Natural killer cell treated with Interleukin-12 subunit alpha and Interleukin-12 subunit beta and Interleukin-15 and Interleukin-18, amount 100 ng/mL, for 72 hours (primary cell): ENCODE results near the gene FOSB. TPM values are rescaled to one million over a fixed set of nuclear protein-coding genes. Genes with fewer than 3 reads are reported as not detected.
"Not testable (repeated sequence)": the region's sequence is repeated elsewhere in the genome, so short reads cannot be mapped to it uniquely, and the experiment has no call there.

Source experiments
- ATAC-seq, 2 donors: fragments of 150-1000 bp; cut with Tn5 transposase in 1 of 2; sonication (Bioruptor Pico), chemical (Tn5 transposase) in 1 of 2; 2 replicates each; pipeline ENCODE4 v1.10.0; 2021
- DNase-seq: peaks from one replicate; pipeline ENCODE4 v3.0.0; 2022; ENCODE audit warnings: low spot score
- H3K27ac Mint-ChIP-seq, 2 donors: 1 replicate in 1 of 2; 2 replicates in 1 of 2; pipeline ENCODE4 v1.8.0; 2022; ENCODE audit warnings: mixed read lengths in 2 of 2, mild to moderate bottlenecking in 1 of 2, moderate library complexity in 1 of 2
- H3K27me3 Mint-ChIP-seq, 2 donors: 1 replicate in 1 of 2; 2 replicates in 1 of 2; pipeline ENCODE4 v1.8.0; 2022; ENCODE audit warnings: mixed read lengths in 2 of 2
- H3K36me3 Mint-ChIP-seq: one replicate; pipeline ENCODE4 v1.8.0; 2022; ENCODE audit warnings: mixed read lengths
- H3K4me1 Mint-ChIP-seq, 2 donors: 1 replicate in 1 of 2; 2 replicates in 1 of 2; pipeline ENCODE4 v1.8.0; 2022; ENCODE audit warnings: low read depth in 2 of 2, mixed read lengths in 2 of 2, mild to moderate bottlenecking in 1 of 2
- H3K4me3 Mint-ChIP-seq: one replicate; pipeline ENCODE4 v1.8.0; 2022; ENCODE audit warnings: mixed read lengths
- H3K9me3 Mint-ChIP-seq: 2 replicates; pipeline ENCODE4 v1.8.0; 2022; ENCODE audit warnings: mixed read lengths
- total RNA-seq, 2 donors: library from RNA; stranded (reverse); gene quantifications; one replicate each; pipeline ENCODE4 v1.2.3, GENCODE V29; 2022

FOSB gene
- total RNA-seq, 2 donors from 2014 or later, result 16.3 to 18.0 TPM

GRCh38 chr19:45505151-45505995, 37.6 kb downstream of the FOSB start:
- ATAC-seq, result no peak
- peak overlapping the region; percentile 79 to 91 for H3K27ac Mint-ChIP-seq
- peaks cover 19 to 20% of the 10 kb centered on the region in 2 donors for H3K4me1 Mint-ChIP-seq
- no peak for DNase-seq
- no peaks in the 10 kb centered on the region for H3K9me3 Mint-ChIP-seq
- peak overlapping the region; percentile 96 for H3K4me3 Mint-ChIP-seq
- no peaks in the 10 kb centered on the region for H3K27me3 Mint-ChIP-seq
- H3K36me3 Mint-ChIP-seq, result peaks cover 11% of the 10 kb centered on the region

DNA sequence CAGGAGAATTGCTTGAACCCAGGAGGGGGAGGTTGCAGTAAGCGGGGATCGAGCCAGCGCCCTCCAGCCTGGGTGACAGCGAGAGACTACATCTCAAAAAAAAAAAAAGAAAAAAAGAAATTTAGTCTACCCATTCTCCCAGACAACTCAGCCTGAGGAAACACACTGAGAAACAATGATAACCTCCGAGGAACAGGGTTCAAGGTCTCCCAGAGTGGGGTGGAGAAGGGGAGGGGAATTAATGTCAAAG, 38.1 kb downstream of the FOSB start:
- peaks cover 20 to 26% of the 10 kb centered on the region in 2 donors for H3K4me1 Mint-ChIP-seq
- ATAC-seq, result no peak
- no peak for DNase-seq
- no peaks in the 10 kb centered on the region for H3K9me3 Mint-ChIP-seq
- H3K27me3 Mint-ChIP-seq, result no peaks in the 10 kb centered on the region
- peaks cover 14% of the 10 kb centered on the region for H3K36me3 Mint-ChIP-seq
- H3K4me3 Mint-ChIP-seq, result peak overlapping the region; percentile 96
- H3K27ac Mint-ChIP-seq, result peak overlapping the region; percentile 79 to 91

- peak; percentile 85 to 87 for ATAC-seq
- Mint-ChIP-seq H3K4me1 (peaks cover 21 to 31% of the 10 kb centered on the region in 2 donors), H3K4me3 (peak overlapping the region; percentile 96), H3K27me3 (no peaks in the 10 kb centered on the region), H3K9me3 (no peaks in the 10 kb centered on the region), H3K36me3 (peaks cover 19% of the 10 kb centered on the region), H3K27ac (peak overlapping the region; percentile 91 to 96)
- DNase-seq, result peak; percentile 97
These were observed 38.6 kb downstream of the FOSB start for GRCh38 chr19:45506246-45506988.

DNA sequence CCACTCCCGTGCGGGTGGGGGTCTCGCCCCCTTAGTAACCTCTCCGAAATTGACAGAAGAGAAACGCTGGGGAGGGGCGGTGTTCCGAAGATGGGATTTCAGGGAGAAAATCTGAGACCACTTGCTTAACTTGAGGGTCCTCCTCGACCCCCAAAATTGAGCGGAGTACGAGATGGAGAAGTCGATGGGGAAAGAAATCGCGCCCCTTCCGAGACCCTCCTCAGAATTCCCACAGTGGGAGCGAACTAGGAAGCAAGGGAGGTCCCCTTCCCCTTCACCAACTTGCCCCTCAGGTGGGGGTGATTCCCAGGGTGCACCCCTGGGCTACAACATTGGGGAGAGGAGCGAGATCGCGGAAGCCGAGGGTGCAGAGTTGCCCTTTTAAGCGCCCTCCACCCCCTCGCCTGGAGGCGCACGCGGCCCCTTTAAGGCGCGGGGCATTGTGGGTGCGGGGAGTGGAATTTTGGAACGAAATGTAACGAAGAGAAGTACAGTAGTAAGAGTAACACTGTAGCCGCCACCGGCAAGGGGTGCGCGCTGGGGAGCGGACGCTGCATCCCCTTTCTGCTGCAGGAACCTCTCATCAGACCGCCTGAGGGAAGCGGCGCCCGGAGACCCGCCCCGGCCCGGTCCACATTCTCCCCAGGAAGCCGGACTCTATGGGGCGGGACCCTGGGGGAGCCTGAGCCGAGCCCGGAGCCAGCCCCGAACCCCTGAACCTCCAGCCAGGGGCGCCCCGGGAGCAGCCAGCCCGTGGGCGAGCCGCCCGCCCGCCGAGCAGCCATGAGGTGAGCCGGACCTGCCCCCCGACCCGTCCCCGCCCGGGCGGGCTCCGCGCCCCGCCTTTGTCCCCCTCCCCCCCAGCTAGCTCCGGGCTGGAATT, 39.4 kb downstream of the FOSB start, which contains the start of gene VASP:
Gene VASP (plus strand): TSS at position 491 of the 883 bp plus-strand sequence. CDS start 293 bp downstream, at position 784.
- no peaks in the 10 kb centered on the region for H3K27me3 Mint-ChIP-seq
- peaks cover 19% of the 10 kb centered on the region for H3K36me3 Mint-ChIP-seq
- peak; percentile 79 to 82 for ATAC-seq
- no peaks in the 10 kb centered on the region for H3K9me3 Mint-ChIP-seq
- DNase-seq, result peak; percentile 95
- peak within 1 kb of the TSS; percentile 91 to 96 for H3K27ac Mint-ChIP-seq
- peak within 1 kb of the TSS; percentile 100 for H3K4me3 Mint-ChIP-seq
- H3K4me1 Mint-ChIP-seq, result peaks cover 26 to 36% of the 10 kb centered on the region in 2 donors

DNA sequence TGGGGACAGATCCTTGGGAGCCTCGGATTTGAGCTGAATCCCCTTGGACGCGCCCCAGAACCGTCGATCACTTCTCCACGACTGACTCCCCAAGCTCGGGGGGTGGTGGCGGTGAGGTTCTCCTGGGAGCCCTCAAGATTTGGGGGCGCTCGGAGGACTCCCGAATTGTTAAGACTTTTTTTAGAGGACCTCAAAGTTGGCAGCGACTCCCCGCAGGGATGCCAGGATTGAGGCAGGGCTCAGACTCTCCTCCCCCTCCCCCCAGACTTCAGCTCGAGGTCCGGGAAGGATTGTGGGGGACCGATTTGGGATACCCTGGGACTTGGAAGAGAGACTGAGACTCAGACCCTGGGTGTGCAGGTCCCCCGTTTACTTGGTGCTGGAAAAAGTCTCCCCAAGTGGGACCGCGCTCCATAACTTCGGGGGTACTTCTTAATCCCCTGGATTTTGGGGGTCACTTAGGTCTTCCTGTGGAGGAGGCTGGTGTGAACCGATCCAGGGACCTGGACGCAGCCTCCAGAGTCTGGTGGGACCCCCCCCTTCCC, 40.1 kb downstream of the FOSB start:
- Mint-ChIP-seq H3K4me1 (peaks cover 29 to 41% of the 10 kb centered on the region in 2 donors), H3K4me3 (peak overlapping the region; percentile 100), H3K27me3 (no peaks in the 10 kb centered on the region), H3K36me3 (peaks cover 21% of the 10 kb centered on the region), H3K9me3 (no peaks in the 10 kb centered on the region), H3K27ac (peak overlapping the region; percentile 91 to 96)
- no peak for ATAC-seq
- no peak for DNase-seq

GRCh38 chr19:45508417-45508860, 40.6 kb downstream of the FOSB start:
- ATAC-seq, result no peak
- peak; percentile 63 for DNase-seq
- Mint-ChIP-seq H3K27ac (peak overlapping the region; percentile 91 to 96), H3K27me3 (no peaks in the 10 kb centered on the region), H3K4me3 (peak overlapping the region; percentile 100), H3K4me1 (peaks cover 31 to 44% of the 10 kb centered on the region in 2 donors), H3K36me3 (peaks cover 23% of the 10 kb centered on the region), H3K9me3 (no peaks in the 10 kb centered on the region)

- H3K27me3 Mint-ChIP-seq, result no peaks in the 10 kb centered on the region
- DNase-seq (peak; percentile 86), ATAC-seq (peak; percentile 55 to 66)
- H3K4me3 Mint-ChIP-seq, result peak overlapping the region; percentile 100
- H3K4me1 Mint-ChIP-seq, result peaks cover 34 to 50% of the 10 kb centered on the region in 2 donors
- H3K36me3 Mint-ChIP-seq, result peaks cover 26% of the 10 kb centered on the region
- H3K27ac Mint-ChIP-seq, result peak overlapping the region; percentile 85 to 96
- no peaks in the 10 kb centered on the region for H3K9me3 Mint-ChIP-seq
These were observed 41.3 kb downstream of the FOSB start for GRCh38 chr19:45508861-45509691.

DNA sequence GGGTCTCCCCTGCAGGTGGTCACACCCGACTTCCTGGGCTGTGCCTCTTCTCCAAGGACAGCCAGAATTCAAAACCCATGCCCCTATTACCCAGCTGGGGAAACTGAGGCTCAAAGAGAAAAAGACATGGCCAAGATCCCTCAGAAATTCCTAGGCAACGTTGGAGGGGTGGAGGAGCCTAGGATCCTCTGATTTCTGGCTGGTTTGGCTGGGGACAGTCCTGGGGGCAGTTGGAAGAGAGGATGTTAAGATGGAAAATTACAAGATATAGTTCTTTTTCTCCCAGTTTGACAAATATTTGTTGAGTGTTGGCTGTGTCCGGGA, 41.9 kb downstream of the FOSB start:
- no peak for DNase-seq
- no peaks in the 10 kb centered on the region for H3K9me3 Mint-ChIP-seq
- peak overlapping the region; percentile 85 to 96 for H3K27ac Mint-ChIP-seq
- H3K4me1 Mint-ChIP-seq, result peaks cover 35 to 52% of the 10 kb centered on the region in 2 donors
- peak overlapping the region; percentile 100 for H3K4me3 Mint-ChIP-seq
- no peak for ATAC-seq
- H3K27me3 Mint-ChIP-seq, result no peaks in the 10 kb centered on the region
- peaks cover 26% of the 10 kb centered on the region for H3K36me3 Mint-ChIP-seq

- H3K4me1 Mint-ChIP-seq, result peaks cover 35 to 59% of the 10 kb centered on the region in 2 donors
- not testable (repeated sequence) for ATAC-seq, H3K9me3 Mint-ChIP-seq, H3K27me3 Mint-ChIP-seq
- peak overlapping the region; percentile 85 to 96 for H3K27ac Mint-ChIP-seq
- peaks cover 26% of the 10 kb centered on the region for H3K36me3 Mint-ChIP-seq
- peak overlapping the region; percentile 100 for H3K4me3 Mint-ChIP-seq
- peak; percentile 22 for DNase-seq
These were observed 42.6 kb downstream of the FOSB start for GRCh38 chr19:45510352-45510751.

DNA sequence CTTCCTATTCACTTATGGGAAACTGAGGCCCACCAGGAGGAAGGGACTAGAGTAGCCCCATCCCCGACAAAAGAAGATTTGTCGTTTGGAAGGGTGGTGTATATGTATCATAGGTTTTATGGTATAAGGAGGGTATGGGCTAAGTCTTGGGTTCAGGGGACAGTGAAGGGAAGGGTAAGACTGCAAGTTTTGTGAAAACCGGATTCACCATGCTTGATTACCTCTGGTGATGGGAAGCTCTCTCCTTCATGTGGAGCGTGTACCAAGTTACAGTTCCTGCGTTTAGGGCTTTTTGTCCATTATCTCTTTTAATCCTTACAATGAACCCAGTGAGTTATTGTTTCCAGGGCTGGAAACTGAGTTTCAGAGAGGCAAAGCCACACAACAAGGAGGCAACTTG, 43.3 kb downstream of the FOSB start:
- no peak for ATAC-seq
- Mint-ChIP-seq H3K27ac (peak overlapping the region; percentile 85 to 96), H3K36me3 (peaks cover 26% of the 10 kb centered on the region), H3K27me3 (no peaks in the 10 kb centered on the region), H3K4me3 (peak overlapping the region; percentile 100), H3K9me3 (no peaks in the 10 kb centered on the region), H3K4me1 (peaks cover 38 to 59% of the 10 kb centered on the region in 2 donors)
- DNase-seq, result no peak

GRCh38 chr19:45512881-45513483, 45.2 kb downstream of the FOSB start:
- H3K4me3 Mint-ChIP-seq, result peak overlapping the region; percentile 83
- peaks cover 49 to 71% of the 10 kb centered on the region in 2 donors for H3K4me1 Mint-ChIP-seq
- H3K36me3 Mint-ChIP-seq, result peaks cover 33% of the 10 kb centered on the region

GRCh38 chr19:45514376-45515051, 46.7 kb downstream of the FOSB start:
- Mint-ChIP-seq H3K27me3 (no peaks in the 10 kb centered on the region), H3K4me1 (peaks cover 54 to 65% of the 10 kb centered on the region in 2 donors), H3K36me3 (peaks cover 28% of the 10 kb centered on the region), H3K4me3 (peak overlapping the region; percentile 83), H3K9me3 (no peaks in the 10 kb centered on the region), H3K27ac (peak overlapping the region; percentile 93 to 96)
- DNase-seq (no peak), ATAC-seq (peak; percentile 34 to 54)

More at GRCh38 chr19:45512881-45513483, 45.2 kb downstream of the FOSB start:
- Mint-ChIP-seq H3K27me3 (no peaks in the 10 kb centered on the region), H3K9me3 (no peaks in the 10 kb centered on the region), H3K27ac (peak overlapping the region; percentile 93 to 96)
- ATAC-seq, result no peak
- DNase-seq, result no peak
